H1 (cell line): Measurements from ENCODE around the gene ASPRV1. TPM values are rescaled to one million over a fixed set of nuclear protein-coding genes. Genes with fewer than 3 reads are reported as not detected.

Experiments used
- CTCF ChIA-PET: fragments of 300-600 bp; sonication (Branson Sonifier 250); formaldehyde crosslinking; loops from one replicate; lab custom pipeline; 2021; ENCODE audit not compliant: partially characterized antibody; lab: Charles Lee
- POLR2A ChIA-PET: fragments of 300-600 bp; sonication (Branson Sonifier 250); formaldehyde crosslinking; loops from one replicate; lab custom pipeline; 2021; ENCODE audit warnings: inconsistent platforms; ENCODE audit not compliant: partially characterized antibody; lab: Charles Lee
- DNase-seq, 2 experiments: peaks; one replicate each; pipeline versions ENCODE4 v3.0.0 to v3.0.0-alpha.2; 2010 to 2022; ENCODE audit warnings: low spot score in 2 of 2, low read depth in 1 of 2, mixed read lengths in 1 of 2
- FAIRE-seq: peaks from 2 replicates; lab custom pipeline; 2011; peaks lifted over from hg19 to GRCh38; lab: Jason Lieb, UNC
- H2AFZ ChIP-seq: 2 replicates; pipeline ENCODE4 v1.8.1; 2012; ENCODE audit warnings: low read length, inconsistent platforms
- H2AK5ac ChIP-seq: 2 replicates; pipeline ENCODE4 v1.6.1; 2013; ENCODE audit warnings: low read depth, low read length
- H2BK120ac ChIP-seq: replicated peaks from 2 replicates; pipeline ENCODE3; 2013; ENCODE audit warnings: low read depth, low read length, inconsistent platforms
- H2BK12ac ChIP-seq: 2 replicates; pipeline ENCODE4 v1.6.1; 2013; ENCODE audit warnings: low read depth, low read length
- H2BK15ac ChIP-seq: 2 replicates; pipeline ENCODE4 v1.6.1; 2013; ENCODE audit warnings: low read length
- H2BK20ac ChIP-seq: 2 replicates; pipeline ENCODE4 v1.6.1; 2013; ENCODE audit warnings: low read length
- H2BK5ac ChIP-seq: 2 replicates; pipeline ENCODE4 v1.6.1; 2013; ENCODE audit warnings: low read depth, low read length
- H3K14ac ChIP-seq: 2 replicates; pipeline ENCODE4 v1.6.1; 2013; ENCODE audit warnings: inconsistent platforms; ENCODE audit not compliant: insufficient read length
- H3K18ac ChIP-seq: 2 replicates; pipeline ENCODE4 v1.6.1; 2013; ENCODE audit warnings: low read length; ENCODE audit errors: extremely low read depth
- H3K23ac ChIP-seq: 2 replicates; pipeline ENCODE4 v1.6.1; 2013; ENCODE audit warnings: inconsistent platforms; ENCODE audit not compliant: insufficient read length
- H3K23me2 ChIP-seq: 2 replicates; pipeline ENCODE4 v1.6.1; 2013; ENCODE audit warnings: low read depth, low read length
- H3K27ac ChIP-seq: 2 replicates; pipeline ENCODE4 v1.6.1; 2011; ENCODE audit warnings: low read depth, low read length, inconsistent platforms
- H3K27me3 ChIP-seq, 4 experiments: replicated peaks in 1 of 4; 1 replicate in 1 of 4; 2 replicates in 3 of 4; pipeline versions ENCODE4 v1.6.1 to v1.8.1; 2011 to 2013; ENCODE audit warnings: low read length in 3 of 4, mild to moderate bottlenecking in 3 of 4, inconsistent platforms in 2 of 4, mixed read lengths in 2 of 4, moderate library complexity in 1 of 4; ENCODE audit not compliant: control insufficient read depth in 3 of 4, insufficient read depth in 3 of 4; ENCODE audit errors: extremely low read depth in 1 of 4
- H3K36me3 ChIP-seq, 4 experiments: 2 replicates each; pipeline versions ENCODE4 v1.6.1 to v1.8.1; 2011 to 2013; ENCODE audit warnings: mild to moderate bottlenecking in 4 of 4, low read length in 3 of 4, moderate library complexity in 2 of 4, control low read depth in 1 of 4, inconsistent platforms in 1 of 4; ENCODE audit not compliant: insufficient read depth in 4 of 4, control insufficient read depth in 2 of 4
- H3K4ac ChIP-seq: replicated peaks from 2 replicates; pipeline ENCODE3; 2013; ENCODE audit warnings: low read length, low read depth, mixed read lengths, inconsistent platforms; ENCODE audit not compliant: insufficient read length
- H3K4me1 ChIP-seq, 4 experiments: replicated peaks in 1 of 4; 1 replicate in 1 of 4; 2 replicates in 3 of 4; pipeline versions ENCODE4 v1.6.1 to v1.8.1; 2011 to 2013; ENCODE audit warnings: low read length in 3 of 4, inconsistent platforms in 2 of 4, mixed read lengths in 1 of 4; ENCODE audit not compliant: insufficient read depth in 4 of 4, control insufficient read depth in 3 of 4
- H3K4me2 ChIP-seq, 2 experiments: 2 replicates each; pipeline versions ENCODE4 v1.6.1 to v1.8.1; 2011 to 2013; ENCODE audit warnings: low read depth in 2 of 2, low read length in 2 of 2, control low read depth in 1 of 2, inconsistent platforms in 1 of 2, mild to moderate bottlenecking in 1 of 2; ENCODE audit not compliant: insufficient read depth in 1 of 2
- H3K4me3 ChIP-seq, 4 experiments: fragments of 200-600, 300-600 bp in 1 of 4; sonication (generic), shearing (Covaris generic), sonication (Bioruptor Twin) in 1 of 4; 2 replicates each; pipeline versions ENCODE4 v1.5.1 to v1.8.1; 2011 to 2016; ENCODE audit warnings: low read length in 4 of 4, low read depth in 3 of 4, control low read depth in 2 of 4, inconsistent platforms in 2 of 4, mild to moderate bottlenecking in 2 of 4, mixed read lengths in 1 of 4, moderate library complexity in 1 of 4; ENCODE audit not compliant: insufficient read depth in 2 of 4; ENCODE audit errors: extremely low read depth in 1 of 4
- H3K56ac ChIP-seq: replicated peaks from 2 replicates; pipeline ENCODE3; 2013; ENCODE audit warnings: low read depth, mild to moderate bottlenecking, mixed read lengths, low read length, inconsistent platforms; ENCODE audit not compliant: insufficient read length
- H3K79me1 ChIP-seq: 2 replicates; pipeline ENCODE4 v1.6.1; 2013; ENCODE audit warnings: low read depth, low read length, control low read depth
- H3K79me2 ChIP-seq, 2 experiments: 2 replicates each; pipeline versions ENCODE4 v1.6.1 to v1.8.1; 2012 to 2013; ENCODE audit warnings: low read length in 2 of 2, mild to moderate bottlenecking in 2 of 2, inconsistent platforms in 1 of 2; ENCODE audit not compliant: insufficient read depth in 2 of 2, control insufficient read depth in 1 of 2
- H3K9ac ChIP-seq, 4 experiments: replicated peaks in 1 of 4; 1 replicate in 1 of 4; 2 replicates in 3 of 4; pipeline versions ENCODE4 v1.6.1 to v1.8.1; 2011 to 2013; ENCODE audit warnings: low read depth in 3 of 4, low read length in 3 of 4, control low read depth in 2 of 4, mild to moderate bottlenecking in 2 of 4, moderate library complexity in 2 of 4, inconsistent platforms in 1 of 4; ENCODE audit errors: extremely low read depth in 1 of 4
- H3K9me3 ChIP-seq, 2 experiments: 2 replicates each; pipeline versions ENCODE4 v1.6.1 to v1.8.1; 2012 to 2013; ENCODE audit warnings: mild to moderate bottlenecking in 2 of 2, moderate library complexity in 2 of 2, control low read depth in 1 of 2, inconsistent platforms in 1 of 2, low read depth in 1 of 2, low read length in 1 of 2, mixed read lengths in 1 of 2; ENCODE audit not compliant: insufficient read depth in 2 of 2
- H4K20me1 ChIP-seq, 2 experiments: replicated peaks in 1 of 2; 2 replicates each; pipeline versions ENCODE3 to v1.8.1; 2011 to 2013; ENCODE audit warnings: inconsistent platforms in 2 of 2, low read length in 2 of 2, mild to moderate bottlenecking in 1 of 2; ENCODE audit not compliant: insufficient read depth in 2 of 2, control insufficient read depth in 1 of 2
- H4K5ac ChIP-seq: 2 replicates; pipeline ENCODE4 v1.6.1; 2013; ENCODE audit warnings: low read length, low read depth, mixed read lengths, inconsistent platforms; ENCODE audit not compliant: insufficient read length
- H4K8ac ChIP-seq: 2 replicates; pipeline ENCODE4 v1.8.0; 2013; ENCODE audit warnings: mild to moderate bottlenecking, moderate library complexity, low read length, inconsistent platforms; ENCODE audit not compliant: insufficient read depth; ENCODE audit errors: extremely low read depth
- H4K91ac ChIP-seq: replicated peaks from 2 replicates; pipeline ENCODE3; 2013; ENCODE audit warnings: low read length, mixed read lengths, inconsistent platforms; ENCODE audit not compliant: insufficient read length
- BCL11A ChIP-seq, 2 experiments: IDR thresholded peaks; one replicate each; pipeline ENCODE4 v1.6.1; 2011; ENCODE audit warnings: low read depth in 2 of 2, low read length in 2 of 2, mild to moderate bottlenecking in 2 of 2
- BRCA1 ChIP-seq: IDR thresholded peaks from 2 replicates; pipeline ENCODE4 v1.6.1; 2012; ENCODE audit warnings: low read depth, low read length, improper control_type of control experiment
- NRF1 ChIP-seq: IDR thresholded peaks from 2 replicates; pipeline ENCODE4 v1.6.1; 2011; ENCODE audit warnings: mild to moderate bottlenecking, low read depth, low read length, improper control_type of control experiment
- POU5F1 ChIP-seq: IDR thresholded peaks from 2 replicates; pipeline ENCODE4 v1.6.1; 2011; ENCODE audit warnings: low read depth, mild to moderate bottlenecking, low read length, moderate library complexity
- SIRT6 ChIP-seq: IDR thresholded peaks from one replicate; pipeline ENCODE4 v1.7.1; 2012; ENCODE audit warnings: low read length, inconsistent platforms
- SIX5 ChIP-seq: IDR thresholded peaks from 2 replicates; pipeline ENCODE4 v1.6.1; 2011; ENCODE audit warnings: mild to moderate bottlenecking, low read depth, low read length
- SP2 ChIP-seq: IDR thresholded peaks from 2 replicates; pipeline ENCODE4 v1.6.1; 2012; ENCODE audit warnings: mild to moderate bottlenecking, low read length, inconsistent platforms
- SRF ChIP-seq: IDR thresholded peaks from 2 replicates; pipeline ENCODE4 v1.6.1; 2011; ENCODE audit warnings: mild to moderate bottlenecking, low read depth, low read length, moderate library complexity
- TAF7 ChIP-seq: optimal IDR thresholded peaks from 2 replicates; pipeline ENCODE3; 2011; ENCODE audit warnings: low read depth, mild to moderate bottlenecking, inconsistent platforms, low read length, moderate library complexity, borderline replicate concordance
- TBP ChIP-seq: IDR thresholded peaks from 2 replicates; pipeline ENCODE4 v1.6.1; 2011; ENCODE audit warnings: low read depth, low read length, improper control_type of control experiment
- WGBS, 2 experiments: shearing (Covaris generic) in 1 of 2; methylation state at CpG; one replicate each; pipeline versions ENCODE4 v1.1.6 to v1.1.7; 2013 to 2015; ENCODE audit warnings: low lambda C conversion rate in 2 of 2, mixed read lengths in 2 of 2, inconsistent platforms in 1 of 2, low coverage in 1 of 2, missing lambda C conversion rate in 1 of 2; ENCODE audit not compliant: insufficient replicate concordance in 2 of 2, insufficient coverage in 1 of 2, insufficient read length in 1 of 2; ENCODE audit errors: extremely low coverage in 1 of 2, missing lambda C conversion rate in 1 of 2; 5-methylcytosine and 5-hydroxymethylcytosine counted together
- polyA plus RNA-seq, 7 experiments: library from polyadenylated mRNA; depleted of rRNA in 3 of 7; stranded (reverse) in 5 of 7; unstranded in 2 of 7; fragments of >200 nt in 5 of 7; fragments of 200-250 nt in 2 of 7; gene quantifications; 1 replicate in 5 of 7; 2 replicates in 1 of 7; 4 replicates in 1 of 7; pipeline versions ENCODE4 v1.2.1 to v1.2.3, GENCODE V29; 2011 to 2013; ENCODE audit warnings: missing spikeins in 2 of 7, mixed read lengths in 2 of 7
- total RNA-seq: library from RNA; stranded (reverse); fragmentation: NEBNext Ultra II Directional; extraction: Animal tissue kit (Norgen Biotek cat#: 25700); gene quantifications from 2 replicates; pipeline ENCODE4 v1.2.1, GENCODE V29; 2021

The ASPRV1 gene
- total and polyA plus RNA-seq, 2 of the 8 experiments (the other 6 are each of a cell fraction or from before 2014, with no cell fraction given): 0.59 to 0.95 TPM

GRCh38 chr2:69977186-69977585 lies 15.8 kb upstream of the ASPRV1 start:
- H2BK12ac ChIP-seq: no peak overlapping the region
- no peaks in the 10 kb centered on the region for H3K79me2 ChIP-seq
- H3K27me3 ChIP-seq: no peaks in the 10 kb centered on the region
- WGBS, 2 experiments: 93% methylated on average over 8 of the region's 8 CpGs; no CpG with 5 or more reads in 1 of the 2 experiments
- H2BK120ac ChIP-seq: no peak overlapping the region
- peaks cover 2% of the 10 kb centered on the region; the same call in 1 of the 2 replicates for H3K23me2 ChIP-seq
- no peak for DNase-seq
- no peak overlapping the region for H2AFZ ChIP-seq
- no peak overlapping the region for H2BK5ac ChIP-seq
- no peak overlapping the region for H3K9ac ChIP-seq
- no peak overlapping the region for H3K4me2 ChIP-seq
- H3K23ac ChIP-seq: no peak overlapping the region
- ChIA-PET CTCF (no interaction called here), POLR2A (no interaction called here)
- no peak overlapping the region for H3K27ac ChIP-seq
- no peak overlapping the region for H3K18ac ChIP-seq
- H2BK15ac ChIP-seq: no peak overlapping the region
- H3K4ac ChIP-seq: no peak overlapping the region
- peaks cover 0 to 4% (median 3%) of the 10 kb centered on the region in 4 experiments; a peak in 4 of 7 replicates for H3K4me1 ChIP-seq
- no peaks in the 10 kb centered on the region for H3K79me1 ChIP-seq
- no peak overlapping the region for H4K91ac ChIP-seq
- no peak overlapping the region for H2BK20ac ChIP-seq
- H4K20me1 ChIP-seq: no peaks in the 10 kb centered on the region
- TF ChIP-seq TBP (no peak), SRF (no peak), SIX5 (no peak), BCL11A (IDR thresholded peaks at IDR 0.05; ENCODE audit: low read depth in 2 of 2, low read length in 2 of 2) (no peak), POU5F1 (no peak), NRF1 (no peak), TAF7 (no peak), BRCA1 (no peak), SIRT6 (no peak), SP2 (no peak)
- H4K8ac ChIP-seq: no peak overlapping the region; the same call in 1 of the 2 replicates
- no peaks in the 10 kb centered on the region for H3K36me3 ChIP-seq
- H3K4me3 ChIP-seq: no peak overlapping the region
- FAIRE-seq: no peak
- H2AK5ac ChIP-seq: no peak overlapping the region
- H3K14ac ChIP-seq: no peak overlapping the region
- H3K9me3 ChIP-seq: no peaks in the 10 kb centered on the region
- no peak overlapping the region for H4K5ac ChIP-seq
- no peak overlapping the region for H3K56ac ChIP-seq
